ENCODE results near the gene EPB41L2.

- TF ChIP-seq CTCF (IDR thresholded peaks at IDR 0.05), result no peak
- no peak for TF ChIP-seq POLR2A (IDR thresholded peaks at IDR 0.05)
Observed at GRCh38 chr6:131065824-131066171, 2.8 kb upstream of the EPB41L2 start.
